AG09309 (cell line): Measurements from ENCODE around the gene SLC1A3.

ENCODE experiments used
- DNase-seq: peaks from one replicate; pipeline ENCODE4 v3.0.0-alpha.2; 2010; ENCODE audit warnings: low read depth
- H3K4me3 ChIP-seq: 2 replicates; pipeline ENCODE4 v1.5.1; 2011; ENCODE audit warnings: mild to moderate bottlenecking, low read depth, low read length, moderate library complexity; ENCODE audit not compliant: control insufficient read depth
- TF ChIP-seq, protein P1 (sequence below): IDR thresholded peaks from 2 replicates; pipeline ENCODE4 v1.5.1; 2011; ENCODE audit warnings: mild to moderate bottlenecking, low read depth, low read length, inconsistent platforms; ENCODE audit not compliant: insufficient read depth, control insufficient read depth; ENCODE audit errors: missing control alignments

Gene SLC1A3

DNA sequence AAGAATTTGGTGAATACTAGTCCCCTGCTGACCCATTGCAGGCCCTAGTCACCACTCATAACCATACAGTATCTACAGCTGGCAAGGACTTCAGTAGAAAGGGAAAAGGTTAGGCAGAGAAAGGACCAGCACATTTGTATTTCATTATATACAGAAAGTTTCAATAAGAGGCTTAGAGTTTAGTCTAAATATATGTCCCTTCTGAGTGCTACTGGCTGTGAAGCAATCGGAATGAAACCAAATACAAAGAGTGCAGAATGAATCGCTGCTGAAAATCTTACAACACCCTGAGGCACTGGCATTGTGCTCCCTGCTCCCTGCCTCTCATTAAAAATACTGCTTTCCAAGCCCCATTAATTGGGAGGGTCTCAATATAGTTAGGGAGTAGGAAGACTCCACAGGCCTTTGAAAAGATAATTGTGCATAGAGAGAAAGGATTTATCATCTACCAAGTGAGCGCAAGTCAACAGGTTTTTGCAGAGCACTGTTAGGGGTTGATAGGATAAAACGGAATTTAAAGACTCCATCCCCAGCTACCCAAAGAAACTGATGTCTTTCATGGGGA lies 110.8 kb downstream of the SLC1A3 start:
- TF ChIP-seq, protein P1, sequence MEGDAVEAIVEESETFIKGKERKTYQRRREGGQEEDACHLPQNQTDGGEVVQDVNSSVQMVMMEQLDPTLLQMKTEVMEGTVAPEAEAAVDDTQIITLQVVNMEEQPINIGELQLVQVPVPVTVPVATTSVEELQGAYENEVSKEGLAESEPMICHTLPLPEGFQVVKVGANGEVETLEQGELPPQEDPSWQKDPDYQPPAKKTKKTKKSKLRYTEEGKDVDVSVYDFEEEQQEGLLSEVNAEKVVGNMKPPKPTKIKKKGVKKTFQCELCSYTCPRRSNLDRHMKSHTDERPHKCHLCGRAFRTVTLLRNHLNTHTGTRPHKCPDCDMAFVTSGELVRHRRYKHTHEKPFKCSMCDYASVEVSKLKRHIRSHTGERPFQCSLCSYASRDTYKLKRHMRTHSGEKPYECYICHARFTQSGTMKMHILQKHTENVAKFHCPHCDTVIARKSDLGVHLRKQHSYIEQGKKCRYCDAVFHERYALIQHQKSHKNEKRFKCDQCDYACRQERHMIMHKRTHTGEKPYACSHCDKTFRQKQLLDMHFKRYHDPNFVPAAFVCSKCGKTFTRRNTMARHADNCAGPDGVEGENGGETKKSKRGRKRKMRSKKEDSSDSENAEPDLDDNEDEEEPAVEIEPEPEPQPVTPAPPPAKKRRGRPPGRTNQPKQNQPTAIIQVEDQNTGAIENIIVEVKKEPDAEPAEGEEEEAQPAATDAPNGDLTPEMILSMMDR: no peak
- H3K4me3 ChIP-seq: no peak overlapping the region
- DNase-seq: no peak

DNA sequence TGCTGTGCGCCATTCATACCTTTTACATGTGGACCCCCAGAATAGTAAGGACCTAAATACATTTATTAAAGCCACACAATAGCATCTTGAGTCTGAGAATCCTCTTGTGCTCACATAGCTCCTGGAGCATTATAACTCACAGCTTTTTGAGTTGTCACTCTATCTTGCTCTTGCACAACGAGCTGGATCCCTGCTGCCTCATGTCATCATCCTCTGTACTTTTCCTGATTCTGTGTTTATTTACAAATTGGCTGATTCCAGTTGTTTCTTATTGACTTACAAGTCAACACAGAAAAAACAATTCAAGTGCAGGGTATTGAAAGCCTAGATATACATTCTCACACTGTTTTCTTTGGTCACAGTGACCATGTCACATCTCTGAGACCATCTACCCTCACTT lies 112.9 kb downstream of the SLC1A3 start:
- DNase-seq: no peak
- TF ChIP-seq, protein P1: no peak
- H3K4me3 ChIP-seq: no peak overlapping the region

DNA sequence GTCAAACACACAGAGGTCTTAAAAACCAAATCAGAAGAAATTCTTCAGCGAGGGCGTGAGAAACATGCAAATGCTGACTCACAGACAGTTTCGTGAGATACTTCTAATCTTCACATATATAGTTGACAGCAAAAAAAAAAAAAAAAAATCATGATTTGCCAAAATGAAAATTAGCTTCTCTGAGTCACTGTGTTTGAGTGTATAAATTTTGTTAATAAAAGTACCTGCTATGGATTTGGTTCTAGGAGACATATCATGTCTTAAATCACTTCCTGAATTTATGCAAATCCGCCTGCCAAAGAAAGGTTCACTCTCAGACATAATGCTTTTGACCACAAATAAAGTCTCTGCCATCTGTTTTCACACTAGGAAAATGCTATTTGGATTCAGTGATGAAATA lies 114.3 kb downstream of the SLC1A3 start:
- H3K4me3 ChIP-seq: no peak overlapping the region
- no peak for DNase-seq
- TF ChIP-seq, protein P1: no peak

DNA sequence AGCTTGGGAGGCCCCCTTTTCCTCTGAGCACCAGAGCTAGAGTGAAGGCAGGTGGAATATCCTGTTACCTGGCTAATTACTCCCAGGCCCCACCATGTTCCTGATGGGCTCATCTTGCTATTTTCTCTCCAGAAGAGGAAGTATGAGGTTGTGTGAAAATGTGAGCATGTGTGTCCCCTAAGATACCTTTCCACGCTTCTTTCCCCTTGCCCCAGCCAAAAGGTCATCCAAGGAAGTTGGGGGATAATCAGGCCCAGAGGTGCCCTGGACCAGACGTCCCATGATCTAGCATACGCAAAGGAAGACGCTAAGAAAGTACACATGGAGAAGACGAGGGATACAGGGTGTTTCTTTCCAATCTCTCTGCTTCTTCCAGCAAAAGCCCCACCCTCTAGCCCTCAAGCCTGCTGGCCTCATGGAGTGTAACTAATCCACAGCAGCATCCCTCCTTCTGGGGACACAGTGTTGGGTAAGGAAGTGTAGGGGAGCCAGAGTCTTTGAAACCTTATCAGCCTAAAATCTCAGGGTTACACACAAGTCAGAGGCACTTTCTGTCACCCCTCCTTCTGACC lies 115.3 kb downstream of the SLC1A3 start:
- no peak overlapping the region for H3K4me3 ChIP-seq
- TF ChIP-seq, protein P1: no peak
- DNase-seq: no peak

DNA sequence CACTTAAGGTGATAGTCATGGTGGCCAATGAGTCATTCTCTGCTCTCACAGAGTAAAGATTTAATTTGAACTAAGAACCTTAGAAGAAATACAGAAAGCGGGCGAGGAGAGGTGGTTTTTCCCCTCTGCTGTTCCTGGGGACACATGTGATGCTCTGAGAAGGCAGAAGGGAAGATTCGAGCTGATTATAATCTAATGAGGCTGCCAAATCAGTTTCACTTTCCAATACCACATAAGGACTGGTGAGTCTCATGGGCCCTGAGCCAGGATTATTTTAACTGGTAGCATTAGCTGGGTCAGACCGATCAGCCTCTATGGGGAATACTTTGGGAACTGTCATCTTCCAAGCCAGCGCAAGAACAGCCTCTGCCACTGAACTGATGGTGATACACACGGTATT lies 116.5 kb downstream of the SLC1A3 start:
- TF ChIP-seq, protein P1: no peak
- no peak for DNase-seq

DNA sequence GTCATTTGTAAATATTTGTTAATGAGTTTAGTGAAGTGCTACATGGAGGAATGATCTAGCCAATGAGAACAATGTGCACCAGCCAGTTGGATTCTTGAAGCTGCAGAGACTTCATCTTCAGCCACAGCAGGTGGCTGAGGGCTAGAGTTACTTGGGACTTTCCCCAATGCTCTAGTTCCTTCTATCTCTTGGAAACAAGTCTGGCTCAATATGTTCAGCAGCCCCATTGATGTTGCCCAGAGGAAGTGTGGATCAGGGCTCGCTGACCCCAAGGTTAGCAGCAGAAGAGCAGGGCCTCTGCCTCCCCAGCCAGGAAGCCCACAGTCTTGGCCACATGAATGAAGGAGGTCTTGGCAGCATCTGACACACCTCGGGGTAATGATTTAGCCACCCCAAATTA lies 117.5 kb downstream of the SLC1A3 start:
- TF ChIP-seq, protein P1: no peak
- no peak overlapping the region for H3K4me3 ChIP-seq
- no peak for DNase-seq

More for the DNA sequence above, 116.5 kb downstream of the SLC1A3 start:
- no peak overlapping the region for H3K4me3 ChIP-seq
